ENCODE data around the gene XNDC1N. TPM values are rescaled to one million over a fixed set of nuclear protein-coding genes. Genes with fewer than 3 reads are reported as not detected.
"Not testable (repeated sequence)": the region's sequence is repeated elsewhere in the genome, so short reads cannot be mapped to it uniquely, and the experiment has no call there.

Gene XNDC1N
- total RNA-seq, 1 experiment from 2014 or later = 19.3 TPM

DNA sequence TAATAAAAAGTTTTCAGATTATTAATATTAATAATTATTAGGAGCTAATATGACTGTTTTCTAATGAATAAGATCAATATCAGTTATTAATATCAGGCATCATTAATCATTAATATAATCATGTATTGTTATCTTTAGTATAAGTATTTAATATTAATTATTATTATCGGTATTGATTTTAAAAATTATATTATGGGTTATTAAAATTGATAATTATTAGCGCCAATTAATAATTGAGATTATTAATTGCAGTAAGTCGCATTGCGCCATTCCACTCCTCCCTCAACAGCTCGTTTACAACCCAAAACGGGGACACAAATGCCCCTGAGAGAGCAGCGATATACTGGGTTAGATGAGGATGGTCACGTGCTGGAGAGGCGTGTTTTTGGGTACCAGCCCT lies 20.2 kb downstream of the XNDC1N start:
- Histone ChIP-seq H3F3A (ENCODE audit: insufficient read depth, low read depth) (0 out of 2 replicates have a peak, but pooled peaks cover 3% of the 10 kb centered on the region), H3K79me2 (ENCODE audit: low read depth) (no peaks in the 10 kb centered on the region), H3K4me3 (no peak overlapping the region), H3K27me3 (ENCODE audit: insufficient read depth, low read depth) (no peaks in the 10 kb centered on the region), H3K9me3 (ENCODE audit: insufficient read depth, low read depth) (no peaks in the 10 kb centered on the region), H4K20me1 (ENCODE audit: insufficient read depth) (no peaks in the 10 kb centered on the region), H3K27ac (no peak overlapping the region), H3K36me3 (ENCODE audit: low read depth) (0 out of 2 replicates have a peak, but pooled peaks cover 7% of the 10 kb centered on the region), H3K4me1 (replicated peaks; ENCODE audit: insufficient read depth) (peaks cover 11% of the 10 kb centered on the region), H3K9me2 (ENCODE audit: insufficient read depth) (no peaks in the 10 kb centered on the region), H2AFZ (no peak overlapping the region), H3K4me2 (no peak overlapping the region)
- BruUV-seq (replicated peaks) = no TSS peak
- intact Hi-C loops (cut with micrococcal nuclease; ENCODE audit: unreplicated experiment) = no loop called here
- POLR2A ChIA-PET (ENCODE audit: unreplicated experiment) = no interaction called here
- CTCF ChIA-PET = no interaction called here
- no peak for DNase-seq
- TF ChIP-seq, protein P1, sequence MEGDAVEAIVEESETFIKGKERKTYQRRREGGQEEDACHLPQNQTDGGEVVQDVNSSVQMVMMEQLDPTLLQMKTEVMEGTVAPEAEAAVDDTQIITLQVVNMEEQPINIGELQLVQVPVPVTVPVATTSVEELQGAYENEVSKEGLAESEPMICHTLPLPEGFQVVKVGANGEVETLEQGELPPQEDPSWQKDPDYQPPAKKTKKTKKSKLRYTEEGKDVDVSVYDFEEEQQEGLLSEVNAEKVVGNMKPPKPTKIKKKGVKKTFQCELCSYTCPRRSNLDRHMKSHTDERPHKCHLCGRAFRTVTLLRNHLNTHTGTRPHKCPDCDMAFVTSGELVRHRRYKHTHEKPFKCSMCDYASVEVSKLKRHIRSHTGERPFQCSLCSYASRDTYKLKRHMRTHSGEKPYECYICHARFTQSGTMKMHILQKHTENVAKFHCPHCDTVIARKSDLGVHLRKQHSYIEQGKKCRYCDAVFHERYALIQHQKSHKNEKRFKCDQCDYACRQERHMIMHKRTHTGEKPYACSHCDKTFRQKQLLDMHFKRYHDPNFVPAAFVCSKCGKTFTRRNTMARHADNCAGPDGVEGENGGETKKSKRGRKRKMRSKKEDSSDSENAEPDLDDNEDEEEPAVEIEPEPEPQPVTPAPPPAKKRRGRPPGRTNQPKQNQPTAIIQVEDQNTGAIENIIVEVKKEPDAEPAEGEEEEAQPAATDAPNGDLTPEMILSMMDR (conservative IDR thresholded peaks at IDR 0.05) = no peak
- no peak for TF ChIP-seq EZH2 (IDR thresholded peaks at IDR 0.05; ENCODE audit: low read depth)

DNA sequence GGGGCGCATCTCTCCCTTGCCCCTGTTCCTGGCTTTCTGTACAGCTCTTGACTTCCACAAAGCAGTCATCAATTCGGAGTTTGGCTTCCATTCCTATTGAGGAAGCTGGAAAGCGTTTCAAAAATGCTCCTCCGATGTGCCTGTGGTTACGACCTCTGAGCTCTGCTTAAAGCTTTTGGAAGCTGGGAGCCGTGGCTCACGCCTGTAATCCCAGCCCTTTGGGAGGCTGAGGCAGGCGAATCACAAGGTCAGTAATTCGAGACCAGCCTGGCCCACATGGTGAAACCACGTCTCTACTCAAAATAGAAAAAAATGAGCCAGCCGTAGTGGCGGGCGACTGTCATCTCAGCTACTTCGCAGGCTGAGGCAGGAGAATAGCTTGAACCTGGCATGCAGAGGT lies 27.3 kb downstream of the XNDC1N start:
- CTCF ChIA-PET = not testable (repeated sequence)

DNA sequence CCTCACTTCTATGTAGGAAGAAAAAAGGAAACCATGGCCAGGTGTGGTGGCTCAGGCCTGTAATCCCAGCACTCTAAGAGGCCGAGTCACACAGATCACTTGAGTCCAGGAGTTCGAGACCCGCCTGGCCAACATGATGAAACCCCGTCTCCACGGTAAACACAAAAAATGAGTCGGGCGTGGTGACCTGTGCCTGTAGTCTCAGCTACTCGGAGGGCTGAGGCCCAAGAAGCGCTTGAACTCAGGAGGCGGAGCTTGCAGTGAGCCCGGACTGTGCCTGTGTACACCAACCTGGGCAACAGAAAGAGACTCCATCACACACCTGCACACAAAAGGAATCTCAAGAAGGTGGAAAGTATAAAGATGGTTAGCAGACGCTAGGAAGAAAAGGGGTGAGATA lies 32.4 kb downstream of the XNDC1N start:
- H3F3A ChIP-seq (ENCODE audit: insufficient read depth, low read depth) = no peaks in the 10 kb centered on the region
- no TSS peak for BruUV-seq (replicated peaks)
- H3K9me3 ChIP-seq (ENCODE audit: insufficient read depth, low read depth) = 0 out of 2 replicates have a peak, but pooled peaks cover 7% of the 10 kb centered on the region
- no peaks in the 10 kb centered on the region for H4K20me1 ChIP-seq (ENCODE audit: insufficient read depth)
- no peaks in the 10 kb centered on the region for H3K36me3 ChIP-seq (ENCODE audit: low read depth)
- H3K4me2 ChIP-seq = no peak overlapping the region
- no peaks in the 10 kb centered on the region for H3K4me1 ChIP-seq (replicated peaks; ENCODE audit: insufficient read depth)
- intact Hi-C loops (cut with micrococcal nuclease; ENCODE audit: unreplicated experiment) = no loop called here
- no peaks in the 10 kb centered on the region for H3K79me2 ChIP-seq (ENCODE audit: low read depth)
- TF ChIP-seq EZH2 (IDR thresholded peaks at IDR 0.05; ENCODE audit: low read depth) = no peak
- TF ChIP-seq, protein P1 (conservative IDR thresholded peaks at IDR 0.05) = no peak
- POLR2A ChIA-PET (ENCODE audit: unreplicated experiment) = no interaction called here
- no peak overlapping the region for H3K27ac ChIP-seq
- no peak overlapping the region for H3K4me3 ChIP-seq
- H2AFZ ChIP-seq = no peak overlapping the region
- CTCF ChIA-PET = no interaction called here
- no peaks in the 10 kb centered on the region for H3K27me3 ChIP-seq (ENCODE audit: insufficient read depth, low read depth)
- DNase-seq = no peak
- H3K9me2 ChIP-seq (ENCODE audit: insufficient read depth) = no peaks in the 10 kb centered on the region

More for the DNA sequence above, 27.3 kb downstream of the XNDC1N start:
- H3K4me2 ChIP-seq; BruUV-seq (replicated peaks); H4K20me1 ChIP-seq (ENCODE audit: insufficient read depth); H3K4me1 ChIP-seq (replicated peaks; ENCODE audit: insufficient read depth); intact Hi-C loops (cut with micrococcal nuclease; ENCODE audit: unreplicated experiment); H3K79me2 ChIP-seq (ENCODE audit: low read depth); H3K9me2 ChIP-seq (ENCODE audit: insufficient read depth); H3K27me3 ChIP-seq (ENCODE audit: insufficient read depth, low read depth); H3K4me3 ChIP-seq; H3K27ac ChIP-seq; H3K36me3 ChIP-seq (ENCODE audit: low read depth); DNase-seq; H3F3A ChIP-seq (ENCODE audit: insufficient read depth, low read depth); H2AFZ ChIP-seq; H3K9me3 ChIP-seq (ENCODE audit: insufficient read depth, low read depth): not testable (repeated sequence)
- POLR2A ChIA-PET (ENCODE audit: unreplicated experiment) = interaction anchor here (0.7 kb wide), 1 partner anchor 87 kb away, joined by 3 read pairs; no protein-coding TSS in a partner anchor

DNA sequence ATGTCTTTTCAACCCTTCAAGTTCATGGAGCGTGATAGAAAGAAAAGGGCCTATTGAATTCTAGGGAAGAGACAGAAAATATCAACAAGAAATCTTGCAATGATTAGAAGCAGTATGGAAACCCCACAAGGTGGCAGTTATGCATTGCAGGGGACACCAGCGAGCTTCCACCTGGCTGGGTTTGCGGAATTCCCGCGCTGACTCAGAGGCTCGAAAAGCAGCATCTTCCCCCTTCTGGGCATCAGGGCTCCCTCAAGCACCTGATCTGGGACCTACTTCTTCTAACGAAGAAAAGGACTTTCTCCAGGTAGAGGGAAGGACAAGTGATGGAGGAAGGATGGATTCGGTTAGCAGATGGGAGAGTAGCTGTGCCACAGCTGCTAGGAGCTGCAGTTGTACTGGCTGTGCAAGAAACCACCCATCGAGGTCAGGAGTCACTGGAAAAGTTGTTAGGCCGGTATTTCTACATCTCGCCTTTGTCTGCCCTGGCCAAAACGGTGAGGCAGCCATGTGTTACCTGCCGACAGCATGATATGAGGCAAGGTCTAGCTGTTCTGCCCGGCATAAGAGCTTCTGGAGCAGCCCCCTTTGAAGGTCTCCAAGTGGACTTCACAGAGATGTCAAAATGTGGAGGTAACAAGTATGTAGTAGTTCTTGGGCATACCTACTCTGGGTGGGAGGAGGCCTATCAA lies 39.1 kb downstream of the XNDC1N start:
- BruUV-seq (replicated peaks); H3K36me3 ChIP-seq (ENCODE audit: low read depth); H3K27ac ChIP-seq; CTCF ChIA-PET; H4K20me1 ChIP-seq (ENCODE audit: insufficient read depth); intact Hi-C loops (cut with micrococcal nuclease; ENCODE audit: unreplicated experiment); H3K9me2 ChIP-seq (ENCODE audit: insufficient read depth); H2AFZ ChIP-seq; H3K9me3 ChIP-seq (ENCODE audit: insufficient read depth, low read depth); H3K27me3 ChIP-seq (ENCODE audit: insufficient read depth, low read depth); POLR2A ChIA-PET (ENCODE audit: unreplicated experiment); H3K79me2 ChIP-seq (ENCODE audit: low read depth); H3K4me2 ChIP-seq; H3K4me3 ChIP-seq; H3F3A ChIP-seq (ENCODE audit: insufficient read depth, low read depth): not testable (repeated sequence)
- peaks cover 13% of the 10 kb centered on the region for H3K4me1 ChIP-seq (replicated peaks; ENCODE audit: insufficient read depth)
- peak in 1 of 2 experiments; percentile 51 for DNase-seq

DNA sequence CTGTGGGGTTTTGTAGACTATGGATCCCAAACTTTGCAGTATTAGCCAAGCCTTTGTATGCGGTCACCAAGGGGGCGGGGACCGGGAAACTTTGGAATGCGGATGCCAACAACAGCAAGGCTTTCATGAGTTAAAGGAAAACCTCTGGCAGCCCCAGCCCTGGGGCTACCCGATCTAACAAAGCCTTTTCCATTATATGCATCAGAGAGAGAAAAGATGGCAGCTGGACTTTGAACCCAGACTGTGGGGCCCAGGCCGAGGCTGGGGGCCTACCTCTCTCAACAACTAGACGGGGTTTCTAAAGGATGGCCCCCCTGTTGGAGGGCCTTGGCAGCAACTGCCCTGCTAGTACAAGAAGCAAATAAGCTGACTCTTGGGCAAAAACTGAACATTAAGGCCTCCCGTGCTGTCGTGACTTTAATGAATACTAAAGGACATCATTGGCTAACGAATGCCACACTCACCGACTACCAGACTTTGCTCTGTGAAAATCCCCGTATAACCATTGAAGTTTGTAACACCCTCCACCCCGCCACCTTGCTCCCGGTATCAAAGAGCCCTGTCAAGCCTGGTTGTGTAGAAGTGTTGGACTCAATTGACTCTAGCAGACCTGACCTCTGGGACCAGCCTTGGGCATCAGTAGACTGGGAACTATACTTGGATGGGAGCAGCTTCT lies 39.9 kb downstream of the XNDC1N start:
- H3F3A ChIP-seq (ENCODE audit: insufficient read depth, low read depth); H3K4me3 ChIP-seq; H3K9me2 ChIP-seq (ENCODE audit: insufficient read depth); H3K36me3 ChIP-seq (ENCODE audit: low read depth); H3K9me3 ChIP-seq (ENCODE audit: insufficient read depth, low read depth); H4K20me1 ChIP-seq (ENCODE audit: insufficient read depth); H3K4me2 ChIP-seq; POLR2A ChIA-PET (ENCODE audit: unreplicated experiment); H2AFZ ChIP-seq; H3K27me3 ChIP-seq (ENCODE audit: insufficient read depth, low read depth); intact Hi-C loops (cut with micrococcal nuclease; ENCODE audit: unreplicated experiment); CTCF ChIA-PET; H3K79me2 ChIP-seq (ENCODE audit: low read depth); DNase-seq; H3K27ac ChIP-seq; BruUV-seq (replicated peaks): not testable (repeated sequence)
- peaks cover 13% of the 10 kb centered on the region for H3K4me1 ChIP-seq (replicated peaks; ENCODE audit: insufficient read depth)

DNA sequence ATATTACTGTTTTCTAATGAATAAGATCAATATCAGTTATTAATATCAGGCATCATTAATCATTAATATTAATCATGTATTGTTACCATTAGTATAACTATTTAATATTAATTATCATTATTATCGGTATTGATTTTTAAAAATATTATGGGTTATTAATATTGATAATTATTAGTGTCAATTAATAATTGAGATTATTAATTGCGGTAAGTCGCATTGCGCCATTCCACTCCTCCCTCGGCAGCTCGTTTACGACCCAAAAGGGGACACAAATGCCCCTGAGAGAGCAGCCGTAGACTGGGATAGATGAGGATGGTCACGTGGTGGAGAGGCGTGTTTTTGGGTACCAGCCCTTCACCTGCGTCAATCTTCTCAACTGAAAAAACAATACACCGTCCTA lies 42.6 kb downstream of the XNDC1N start:
- CTCF ChIA-PET; BruUV-seq (replicated peaks); H3K4me3 ChIP-seq; H3K27ac ChIP-seq; H3K4me2 ChIP-seq; H3K9me3 ChIP-seq (ENCODE audit: insufficient read depth, low read depth); H3K9me2 ChIP-seq (ENCODE audit: insufficient read depth); H3K79me2 ChIP-seq (ENCODE audit: low read depth); H3K27me3 ChIP-seq (ENCODE audit: insufficient read depth, low read depth); H3K36me3 ChIP-seq (ENCODE audit: low read depth); intact Hi-C loops (cut with micrococcal nuclease; ENCODE audit: unreplicated experiment); H2AFZ ChIP-seq; H4K20me1 ChIP-seq (ENCODE audit: insufficient read depth); H3F3A ChIP-seq (ENCODE audit: insufficient read depth, low read depth); POLR2A ChIA-PET (ENCODE audit: unreplicated experiment); DNase-seq: not testable (repeated sequence)
- H3K4me1 ChIP-seq (replicated peaks; ENCODE audit: insufficient read depth) = peaks cover 13% of the 10 kb centered on the region
